Endothelial cell of umbilical vein (primary cell): ENCODE data around the gene CPT1A. TPM values are rescaled to one million over a fixed set of nuclear protein-coding genes. Genes with fewer than 3 reads are reported as not detected.

Experiments used
- BruUV-seq: library from RNA; stranded (reverse); fragments of 400-500 nt; replicated peaks from 2 replicates; lab custom pipeline; 2021; lab: Mats Ljungman, UMichigan
- CTCF ChIA-PET: fragments of 300-600, 350-600 bp; sonication (Branson Sonifier 250); formaldehyde crosslinking; loops from one replicate; lab custom pipeline; 2021; ENCODE audit warnings: antibody characterized with exemption, inconsistent platforms; lab: Charles Lee
- POLR2A ChIA-PET: fragments of 300-600, 350-600 bp; sonication (Branson Sonifier 250); formaldehyde crosslinking; loops from one replicate; lab custom pipeline; 2021; ENCODE audit warnings: antibody characterized with exemption, inconsistent platforms; lab: Charles Lee
- DNase-seq: peaks from one replicate; pipeline ENCODE4 v3.0.0-alpha.2; 2011; ENCODE audit warnings: low read depth, low spot score
- FAIRE-seq: peaks from 2 replicates; lab custom pipeline; 2011; peaks lifted over from hg19 to GRCh38; lab: Jason Lieb, UNC
- H2AFZ ChIP-seq: 2 replicates; pipeline ENCODE4 v1.6.0; 2012; ENCODE audit warnings: low read depth, low read length, control low read depth, inconsistent platforms
- H3K27ac ChIP-seq: 2 replicates; pipeline ENCODE4 v1.5.1; 2011; ENCODE audit warnings: low read depth, mild to moderate bottlenecking, control low read depth, low read length, moderate library complexity; ENCODE audit not compliant: insufficient read depth
- H3K27me3 ChIP-seq, 2 experiments: 2 replicates each; pipeline versions ENCODE4 v1.6.0 to v1.6.1; 2011; ENCODE audit warnings: low read length in 2 of 2, mixed read lengths in 1 of 2; ENCODE audit not compliant: control insufficient read depth in 2 of 2, insufficient read depth in 2 of 2
- H3K36me3 ChIP-seq, 2 experiments: 2 replicates in 1 of 2; 3 replicates in 1 of 2; pipeline ENCODE4 v1.5.1; 2011; ENCODE audit warnings: low read length in 2 of 2, mild to moderate bottlenecking in 1 of 2, moderate library complexity in 1 of 2; ENCODE audit not compliant: control insufficient read depth in 2 of 2, insufficient read depth in 2 of 2; ENCODE audit errors: extremely low read depth in 1 of 2
- H3K4me1 ChIP-seq: 3 replicates; pipeline ENCODE4 v1.5.1; 2011; ENCODE audit warnings: mild to moderate bottlenecking, low read length; ENCODE audit not compliant: control insufficient read depth, insufficient read depth; ENCODE audit errors: extremely low read depth
- H3K4me2 ChIP-seq: 2 replicates; pipeline ENCODE4 v1.6.1; 2011; ENCODE audit warnings: low read length, control low read depth, mixed read lengths; ENCODE audit not compliant: insufficient read depth
- H3K4me3 ChIP-seq, 3 experiments: fragments of 200-600 bp in 1 of 3; sonication (generic), shearing (Covaris generic) in 1 of 3; replicated peaks in 1 of 3; 2 replicates each; pipeline ENCODE4 v1.5.1; 2011 to 2016; ENCODE audit warnings: control low read depth in 3 of 3, low read length in 3 of 3, mild to moderate bottlenecking in 2 of 3, inconsistent platforms in 1 of 3, low read depth in 1 of 3, moderate library complexity in 1 of 3; ENCODE audit not compliant: insufficient read depth in 1 of 3
- H3K79me2 ChIP-seq: 2 replicates; pipeline ENCODE4 v1.6.0; 2012; ENCODE audit warnings: low read length, inconsistent platforms; ENCODE audit not compliant: control insufficient read depth, insufficient read depth
- H3K9ac ChIP-seq: replicated peaks from 2 replicates; pipeline ENCODE3; 2011; ENCODE audit warnings: low read length, control low read depth; ENCODE audit not compliant: insufficient read depth; ENCODE audit errors: extremely low read depth
- H3K9me1 ChIP-seq: replicated peaks from 3 replicates; pipeline ENCODE4 v1.6.0; 2011; ENCODE audit warnings: mild to moderate bottlenecking, low read length; ENCODE audit not compliant: control insufficient read depth, insufficient read depth; ENCODE audit errors: extremely low read depth
- H3K9me3 ChIP-seq: replicated peaks from 2 replicates; pipeline ENCODE4 v1.5.1; 2012; ENCODE audit warnings: low read length, inconsistent platforms; ENCODE audit not compliant: control insufficient read depth, insufficient read depth
- H4K20me1 ChIP-seq: replicated peaks from 2 replicates; pipeline ENCODE3; 2011; ENCODE audit warnings: mild to moderate bottlenecking, low read length; ENCODE audit not compliant: control insufficient read depth, insufficient read depth; ENCODE audit errors: extremely low read depth
- CTCF ChIP-seq, 2 donors: IDR thresholded peaks; 1 replicate in 1 of 2; 2 replicates in 1 of 2; pipeline ENCODE4 v1.5.1; 2011; ENCODE audit warnings: low read length in 2 of 2, mild to moderate bottlenecking in 2 of 2, moderate library complexity in 2 of 2, control low read depth in 1 of 2, inconsistent platforms in 1 of 2, low read depth in 1 of 2; ENCODE audit not compliant: insufficient read depth in 1 of 2; ENCODE audit errors: extremely low read depth in 1 of 2
- EZH2 ChIP-seq: IDR thresholded peaks from 2 replicates; pipeline ENCODE4 v1.6.1; 2012; ENCODE audit warnings: borderline replicate concordance, low read depth, mild to moderate bottlenecking, moderate library complexity, low read length, inconsistent platforms; ENCODE audit not compliant: severe bottlenecking
- FOS ChIP-seq: IDR thresholded peaks from 2 replicates; pipeline ENCODE4 v1.6.1; 2011; ENCODE audit warnings: mild to moderate bottlenecking, low read length, moderate library complexity, borderline replicate concordance; ENCODE audit not compliant: insufficient read depth
- GATA2 ChIP-seq: IDR thresholded peaks from 2 replicates; pipeline ENCODE4 v1.7.0; 2011; ENCODE audit warnings: low read depth, mild to moderate bottlenecking, moderate library complexity, mixed read lengths, low read length; ENCODE audit not compliant: insufficient read length, insufficient read depth
- JUN ChIP-seq: IDR thresholded peaks from 2 replicates; pipeline ENCODE4 v1.6.1; 2011; ENCODE audit warnings: borderline replicate concordance, low read depth; ENCODE audit not compliant: insufficient read length, insufficient read depth
- MYC ChIP-seq: IDR thresholded peaks from one replicate; pipeline ENCODE4 v1.6.1; 2011; ENCODE audit warnings: mild to moderate bottlenecking, low read depth, low read length
- POLR2A ChIP-seq: IDR thresholded peaks from 2 replicates; pipeline ENCODE4 v1.6.1; 2012; ENCODE audit warnings: low read depth, mild to moderate bottlenecking, control low read depth, low read length
- POLR2AphosphoS5 ChIP-seq: IDR thresholded peaks from 2 replicates; pipeline ENCODE4 v1.6.1; 2012; ENCODE audit warnings: low read depth, mild to moderate bottlenecking, control low read depth, low read length, moderate library complexity; ENCODE audit not compliant: insufficient read depth
- dilution Hi-C: fragments of 300-500 bp; cut with MboI; formaldehyde crosslinking; loops from one replicate; pipeline ENCODE4 v1.15.0; 2019; ENCODE audit warnings: low sequenced_read_pairs; ENCODE audit not compliant: extremely low pct_ligation_motif_present
- intact Hi-C: fragments of 100-400 bp; cut with micrococcal nuclease; formaldehyde crosslinking; loops from one replicate; pipeline ENCODE4 v1.10.0; 2022
- polyA plus RNA-seq, 4 experiments: library from polyadenylated mRNA; depleted of rRNA in 3 of 4; stranded (reverse) in 3 of 4; unstranded in 1 of 4; fragments of >200 nt; gene quantifications; 2 replicates each; pipeline versions ENCODE4 v1.2.1 to v1.2.3, GENCODE V29; 2011 to 2012; ENCODE audit warnings: missing spikeins in 1 of 4
- total RNA-seq: library from RNA; stranded (reverse); gene quantifications from 2 replicates; pipeline ENCODE4 v1.2.3, GENCODE V29; 2021
- TF ChIP-seq, protein P1 (sequence below): IDR thresholded peaks from 2 replicates; pipeline ENCODE4 v1.6.1; 2011; ENCODE audit not compliant: insufficient read depth, insufficient read length

Gene CPT1A
- total and polyA plus RNA-seq, 2 donors (not counting 3 experiments of a cell fraction or from before 2014, with no cell fraction given), result 26.3 to 62.1 TPM

DNA sequence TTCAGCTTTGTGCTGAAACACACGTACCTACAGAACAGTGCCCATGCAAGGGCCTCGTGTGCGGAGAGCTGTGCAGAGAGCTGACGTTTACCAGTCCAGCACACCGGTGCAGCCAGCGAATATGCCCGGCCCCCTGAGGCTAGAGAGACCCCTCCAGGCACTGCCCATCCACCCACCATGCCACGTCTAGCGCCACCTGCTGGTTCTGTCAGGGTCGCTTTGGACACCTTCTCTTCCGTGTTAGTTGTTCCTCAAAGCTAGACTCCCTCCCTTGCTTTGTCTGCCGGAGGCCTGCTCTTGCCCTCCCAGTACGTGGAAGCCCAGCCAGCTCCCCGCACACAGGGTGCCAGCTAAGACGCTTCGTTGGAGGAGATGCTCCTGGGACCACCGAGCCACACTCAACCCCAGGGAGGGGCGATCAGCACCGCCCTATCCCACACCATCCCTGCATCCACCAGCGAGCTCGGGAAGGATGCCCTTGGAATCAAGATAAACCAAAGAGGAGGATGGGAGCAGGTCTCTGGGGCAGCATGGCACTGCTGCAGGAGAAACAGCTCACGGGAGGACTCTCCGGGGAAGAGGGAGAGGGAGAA, 43.4 kb downstream of the CPT1A start:
- Histone ChIP-seq H3K4me2 (no peak overlapping the region), H3K4me3 (no peak overlapping the region), H3K27me3 (no peaks in the 10 kb centered on the region), H3K9me3 (no peaks in the 10 kb centered on the region), H3K9ac (no peak overlapping the region), H3K9me1 (no peaks in the 10 kb centered on the region), H4K20me1 (no peaks in the 10 kb centered on the region), H3K36me3 (peaks cover 0 to 34% of the 10 kb centered on the region in 2 experiments), H2AFZ (no peak overlapping the region), H3K79me2 (no peaks in the 10 kb centered on the region), H3K27ac (no peak overlapping the region), H3K4me1 (no peaks in the 10 kb centered on the region)
- FAIRE-seq (no peak), DNase-seq (peak; percentile 10)
- POLR2A ChIA-PET, result interaction anchor here (0.6 kb wide), 1 partner anchor 10 kb away, joined by 3 read pairs; no protein-coding TSS in a partner anchor
- intact Hi-C loops (loop anchor here (2.0 kb wide), 1 partner anchor 166 kb away; no protein-coding TSS in a partner anchor), dilution Hi-C loops (no loop called here)
- no TSS peak for BruUV-seq
- CTCF ChIA-PET, result interaction anchor here (0.6 to 4.0 kb wide), 28 partner anchors 9 to 338 kb away, joined by 3 to 45 read pairs (median 4); partner anchors contain the start of genes CPT1A and PPP6R3
- TF ChIP-seq CTCF (IDR thresholded peaks at IDR 0.05; ENCODE audit: extremely low read depth in 1 of 2, insufficient read depth in 1 of 2, low read depth in 1 of 2, low read length in 2 of 2) (peak; percentile 72), POLR2AphosphoS5 (no peak)

- CTCF ChIA-PET, result interaction anchor here (1.8 kb wide), 1 partner anchor 10 kb away, joined by 13 read pairs; no protein-coding TSS in a partner anchor
- no peaks in the 10 kb centered on the region for H3K4me1 ChIP-seq
- DNase-seq, result no peak
- no peak overlapping the region for H3K27ac ChIP-seq
- H3K9me3 ChIP-seq, result no peaks in the 10 kb centered on the region
- POLR2A ChIA-PET, result no interaction called here
- H3K36me3 ChIP-seq, result peaks cover 0 to 35% of the 10 kb centered on the region in 2 experiments
- no peaks in the 10 kb centered on the region for H3K27me3 ChIP-seq
- TF ChIP-seq JUN (no peak), EZH2 (no peak), POLR2A (no peak), GATA2 (no peak), MYC (no peak), POLR2AphosphoS5 (no peak), FOS (no peak), CTCF (IDR thresholded peaks at IDR 0.05; ENCODE audit: extremely low read depth in 1 of 2, insufficient read depth in 1 of 2, low read depth in 1 of 2, low read length in 2 of 2) (no peak)
- TF ChIP-seq, protein P1, sequence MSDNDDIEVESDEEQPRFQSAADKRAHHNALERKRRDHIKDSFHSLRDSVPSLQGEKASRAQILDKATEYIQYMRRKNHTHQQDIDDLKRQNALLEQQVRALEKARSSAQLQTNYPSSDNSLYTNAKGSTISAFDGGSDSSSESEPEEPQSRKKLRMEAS, result no peak
- H3K9me1 ChIP-seq, result no peaks in the 10 kb centered on the region
- no peaks in the 10 kb centered on the region for H3K79me2 ChIP-seq
- dilution Hi-C loops, result no loop called here
- no peak overlapping the region for H2AFZ ChIP-seq
- no TSS peak for BruUV-seq
- intact Hi-C loops, result no loop called here
- no peak overlapping the region for H3K9ac ChIP-seq
- H3K4me2 ChIP-seq, result no peak overlapping the region
- FAIRE-seq, result no peak
- H3K4me3 ChIP-seq, result no peak overlapping the region
- H4K20me1 ChIP-seq, result no peaks in the 10 kb centered on the region
Observed at GRCh38 chr11:68796801-68797200, 44.9 kb downstream of the CPT1A start.
